OCI-LY3 (cell line): ENCODE data around the gene PPCDC.
A peak's percentile ranks its signal among the peaks of the same experiment; 100 is the strongest.

Source experiments
- H2AFZ ChIP-seq: fragments of 200-600, 300-600 bp; shearing (Covaris generic); 2 replicates; pipeline ENCODE4 v1.6.0; 2014; ENCODE audit warnings: antibody characterized with exemption, low read depth, low read length
- H3K27ac ChIP-seq: fragments of 200-600, 300-600 bp; sonication (generic); 2 replicates; pipeline ENCODE4 v1.5.1; 2014; ENCODE audit warnings: mild to moderate bottlenecking, low read length, moderate library complexity, mixed read lengths
- H3K27me3 ChIP-seq: fragments of 200-600, 300-600 bp; sonication (generic); 2 replicates; pipeline ENCODE4 v1.6.1; 2014; ENCODE audit warnings: low read depth, low read length, mixed read lengths
- H3K36me3 ChIP-seq: fragments of 200-600, 300-600 bp; sonication (generic); replicated peaks from 2 replicates; pipeline ENCODE3; 2014; ENCODE audit warnings: low read depth, low read length, mixed read lengths
- H3K4me1 ChIP-seq: fragments of 300-600, 200-600 bp; sonication (generic); 2 replicates; pipeline ENCODE4 v1.6.1; 2014; ENCODE audit warnings: low read length, mixed read lengths
- H3K4me2 ChIP-seq: fragments of 200-600, 300-600 bp; sonication (generic); 2 replicates; pipeline ENCODE4 v1.6.1; 2014; ENCODE audit warnings: low read length, mixed read lengths
- H3K4me3 ChIP-seq: fragments of 300-600, 200-600 bp; sonication (generic); 2 replicates; pipeline ENCODE4 v1.5.1; 2014; ENCODE audit warnings: antibody characterized with exemption, mild to moderate bottlenecking, low read length, moderate library complexity
- H3K79me2 ChIP-seq: fragments of 300-600, 200-600 bp; shearing (Covaris generic); 2 replicates; pipeline ENCODE4 v1.6.1; 2014; ENCODE audit warnings: mild to moderate bottlenecking, low read length, mixed read lengths
- H3K9ac ChIP-seq: fragments of 300-600, 200-600 bp; shearing (Covaris generic); 2 replicates; pipeline ENCODE4 v1.6.0; 2014; ENCODE audit warnings: mild to moderate bottlenecking, low read length, moderate library complexity
- H3K9me3 ChIP-seq: fragments of 200-600, 300-600 bp; shearing (Covaris generic); 2 replicates; pipeline ENCODE4 v1.6.1; 2014; ENCODE audit warnings: low read length, mixed read lengths; ENCODE audit not compliant: insufficient read depth
- H4K20me1 ChIP-seq: fragments of 200-600, 300-600 bp; sonication (generic); 2 replicates; pipeline ENCODE4 v1.6.1; 2016; ENCODE audit warnings: low read length, mixed read lengths; ENCODE audit not compliant: insufficient read depth
- EZH2phosphoT487 ChIP-seq: fragments of 200-600 bp; shearing (Covaris generic); IDR thresholded peaks from 2 replicates; pipeline ENCODE4 v1.6.1; 2018; ENCODE audit warnings: antibody characterized with exemption, mixed run types, low read depth
- TF ChIP-seq, protein P1 (sequence below): fragments of 200-600, 300-600 bp; sonication (generic); IDR thresholded peaks from 2 replicates; pipeline ENCODE4 v1.5.1; 2014; ENCODE audit warnings: antibody characterized with exemption, low read length, low read depth

Gene PPCDC

DNA sequence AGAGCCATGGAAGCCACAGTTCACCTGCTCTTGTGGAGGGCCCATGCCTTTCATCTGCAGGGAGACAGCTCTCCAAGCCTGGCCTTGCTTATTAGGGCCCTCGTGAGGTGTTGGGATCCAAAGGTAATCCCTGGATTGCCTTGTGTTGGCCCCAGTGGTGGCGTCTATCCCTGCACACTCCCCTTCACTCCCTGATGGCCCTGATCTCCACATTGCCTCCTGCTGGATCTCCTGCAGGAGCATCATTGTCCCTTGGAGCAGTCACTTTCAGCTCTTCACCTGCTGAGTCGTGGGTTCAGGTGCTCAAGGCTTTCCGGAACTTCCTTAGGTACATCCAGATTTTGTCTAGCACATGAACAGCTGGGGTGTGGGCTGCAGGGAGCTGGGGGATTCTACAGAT, 7.0 kb downstream of the PPCDC start:
- Histone ChIP-seq H4K20me1 (peaks cover 5% of the 10 kb centered on the region; the same call in 1 of the 2 replicates), H3K27ac (no peak overlapping the region), H3K4me1 (peaks cover 26% of the 10 kb centered on the region), H3K36me3 (peaks cover 6% of the 10 kb centered on the region), H3K4me2 (no peak overlapping the region), H3K9me3 (no peaks in the 10 kb centered on the region), H3K9ac (no peak overlapping the region), H3K27me3 (no peaks in the 10 kb centered on the region), H2AFZ (no peak overlapping the region), H3K79me2 (no peaks in the 10 kb centered on the region), H3K4me3 (no peak overlapping the region)
- TF ChIP-seq, protein P1, sequence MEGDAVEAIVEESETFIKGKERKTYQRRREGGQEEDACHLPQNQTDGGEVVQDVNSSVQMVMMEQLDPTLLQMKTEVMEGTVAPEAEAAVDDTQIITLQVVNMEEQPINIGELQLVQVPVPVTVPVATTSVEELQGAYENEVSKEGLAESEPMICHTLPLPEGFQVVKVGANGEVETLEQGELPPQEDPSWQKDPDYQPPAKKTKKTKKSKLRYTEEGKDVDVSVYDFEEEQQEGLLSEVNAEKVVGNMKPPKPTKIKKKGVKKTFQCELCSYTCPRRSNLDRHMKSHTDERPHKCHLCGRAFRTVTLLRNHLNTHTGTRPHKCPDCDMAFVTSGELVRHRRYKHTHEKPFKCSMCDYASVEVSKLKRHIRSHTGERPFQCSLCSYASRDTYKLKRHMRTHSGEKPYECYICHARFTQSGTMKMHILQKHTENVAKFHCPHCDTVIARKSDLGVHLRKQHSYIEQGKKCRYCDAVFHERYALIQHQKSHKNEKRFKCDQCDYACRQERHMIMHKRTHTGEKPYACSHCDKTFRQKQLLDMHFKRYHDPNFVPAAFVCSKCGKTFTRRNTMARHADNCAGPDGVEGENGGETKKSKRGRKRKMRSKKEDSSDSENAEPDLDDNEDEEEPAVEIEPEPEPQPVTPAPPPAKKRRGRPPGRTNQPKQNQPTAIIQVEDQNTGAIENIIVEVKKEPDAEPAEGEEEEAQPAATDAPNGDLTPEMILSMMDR: no peak
- no peak for TF ChIP-seq EZH2phosphoT487

- Histone ChIP-seq H4K20me1 (peaks cover 5% of the 10 kb centered on the region; the same call in 1 of the 2 replicates), H3K9me3 (no peaks in the 10 kb centered on the region), H3K4me2 (peak overlapping the region; percentile 37), H3K9ac (no peak overlapping the region), H3K27me3 (no peaks in the 10 kb centered on the region), H2AFZ (no peak overlapping the region), H3K36me3 (peaks cover 4% of the 10 kb centered on the region), H3K27ac (no peak overlapping the region), H3K79me2 (no peaks in the 10 kb centered on the region), H3K4me3 (no peak overlapping the region), H3K4me1 (peaks cover 26% of the 10 kb centered on the region)
- no peak for TF ChIP-seq EZH2phosphoT487
- TF ChIP-seq, protein P1: no peak
Measured at GRCh38 chr15:75031848-75032247, 8.5 kb downstream of the PPCDC start.

- Histone ChIP-seq H3K9ac (no peak overlapping the region), H3K79me2 (no peaks in the 10 kb centered on the region)
- no peak for TF ChIP-seq EZH2phosphoT487
- TF ChIP-seq, protein P1: no peak
Measured at GRCh38 chr15:75032395-75032794, 9.0 kb downstream of the PPCDC start.

GRCh38 chr15:75033809-75034208, 10.4 kb downstream of the PPCDC start:
- H3K9ac ChIP-seq: no peak overlapping the region
- no peak overlapping the region for H3K27ac ChIP-seq

More at GRCh38 chr15:75032395-75032794, 9.0 kb downstream of the PPCDC start:
- H2AFZ ChIP-seq: no peak overlapping the region
- H3K4me2 ChIP-seq: peak overlapping the region; percentile 37
- peaks cover 26% of the 10 kb centered on the region for H3K4me1 ChIP-seq
- H3K27me3 ChIP-seq: no peaks in the 10 kb centered on the region
- peaks cover 5% of the 10 kb centered on the region; the same call in 1 of the 2 replicates for H4K20me1 ChIP-seq
- peaks cover 4% of the 10 kb centered on the region for H3K36me3 ChIP-seq
- H3K27ac ChIP-seq: no peak overlapping the region
- no peaks in the 10 kb centered on the region for H3K9me3 ChIP-seq
- H3K4me3 ChIP-seq: no peak overlapping the region

More at GRCh38 chr15:75033809-75034208, 10.4 kb downstream of the PPCDC start:
- Histone ChIP-seq H2AFZ (no peak overlapping the region), H3K79me2 (no peaks in the 10 kb centered on the region), H3K4me2 (no peak overlapping the region), H3K4me3 (no peak overlapping the region), H3K36me3 (peaks cover 4% of the 10 kb centered on the region), H3K27me3 (peaks cover 10% of the 10 kb centered on the region), H3K4me1 (peaks cover 26% of the 10 kb centered on the region), H4K20me1 (peaks cover 5% of the 10 kb centered on the region; the same call in 1 of the 2 replicates), H3K9me3 (no peaks in the 10 kb centered on the region)
- TF ChIP-seq EZH2phosphoT487: no peak
- TF ChIP-seq, protein P1: no peak
